GM13977 (cell line): ENCODE data around the gene AP1G2.

Experiments used
- DNase-seq: peaks from one replicate; pipeline ENCODE4 v3.0.0; 2012; ENCODE audit warnings: low spot score
- in situ Hi-C: fragments of 300-500 bp; cut with MboI; formaldehyde crosslinking; loops from one replicate; pipeline ENCODE4 v1.12.0; 2022; ENCODE audit warnings: low sequenced_read_pairs, low pct_unique_long_range_greater_than_20kb, mixed read lengths, inconsistent platforms; ENCODE audit not compliant: unreplicated experiment
- TF ChIP-seq, protein P1 (sequence below): IDR thresholded peaks from 2 replicates; pipeline ENCODE4 v1.5.1; 2012; ENCODE audit warnings: mild to moderate bottlenecking, control low read depth; ENCODE audit not compliant: insufficient read depth; ENCODE audit errors: extremely low read depth, missing control alignments

Gene AP1G2

DNA sequence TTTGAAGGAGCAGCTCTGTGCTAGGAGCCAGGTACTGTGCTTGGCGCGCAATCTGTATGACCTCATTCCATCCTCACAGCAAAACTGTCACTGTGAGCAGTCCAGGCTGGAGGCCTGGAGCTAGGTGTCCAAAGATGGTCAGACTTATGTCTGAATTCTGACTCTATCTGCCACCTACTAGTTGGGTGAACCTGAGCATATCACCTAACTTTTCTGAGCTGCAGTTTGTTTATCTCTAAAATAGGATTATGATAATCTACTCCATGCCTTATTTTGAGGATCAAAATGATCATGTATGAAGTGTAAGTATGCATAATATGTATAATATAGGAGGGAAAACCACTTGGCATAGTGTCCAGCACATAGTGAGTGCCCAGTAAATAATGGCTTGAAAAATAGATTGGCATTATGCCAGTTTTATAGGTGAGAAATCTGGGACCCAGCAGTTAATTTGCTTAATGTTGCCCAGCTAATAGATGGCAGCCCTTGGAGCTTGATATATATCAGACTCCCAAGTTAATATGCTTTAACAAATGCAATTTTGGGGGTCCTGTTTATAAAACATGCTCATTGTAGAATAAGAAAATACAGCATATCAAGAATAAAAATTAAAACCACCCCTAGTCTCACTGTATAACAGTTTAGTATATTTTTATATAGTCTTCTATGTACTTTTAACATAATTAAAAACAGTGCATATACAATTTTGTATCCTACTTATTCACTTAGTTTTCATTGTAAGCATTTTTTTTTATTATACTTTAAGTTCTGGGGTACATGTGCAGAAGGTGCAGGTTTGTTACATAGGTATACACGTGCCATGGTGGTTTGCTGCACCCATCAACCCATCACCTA, 15.5 kb upstream of the AP1G2 start:
- DNase-seq: peak; percentile 18
- in situ Hi-C loops: no loop called here
- TF ChIP-seq, protein P1, sequence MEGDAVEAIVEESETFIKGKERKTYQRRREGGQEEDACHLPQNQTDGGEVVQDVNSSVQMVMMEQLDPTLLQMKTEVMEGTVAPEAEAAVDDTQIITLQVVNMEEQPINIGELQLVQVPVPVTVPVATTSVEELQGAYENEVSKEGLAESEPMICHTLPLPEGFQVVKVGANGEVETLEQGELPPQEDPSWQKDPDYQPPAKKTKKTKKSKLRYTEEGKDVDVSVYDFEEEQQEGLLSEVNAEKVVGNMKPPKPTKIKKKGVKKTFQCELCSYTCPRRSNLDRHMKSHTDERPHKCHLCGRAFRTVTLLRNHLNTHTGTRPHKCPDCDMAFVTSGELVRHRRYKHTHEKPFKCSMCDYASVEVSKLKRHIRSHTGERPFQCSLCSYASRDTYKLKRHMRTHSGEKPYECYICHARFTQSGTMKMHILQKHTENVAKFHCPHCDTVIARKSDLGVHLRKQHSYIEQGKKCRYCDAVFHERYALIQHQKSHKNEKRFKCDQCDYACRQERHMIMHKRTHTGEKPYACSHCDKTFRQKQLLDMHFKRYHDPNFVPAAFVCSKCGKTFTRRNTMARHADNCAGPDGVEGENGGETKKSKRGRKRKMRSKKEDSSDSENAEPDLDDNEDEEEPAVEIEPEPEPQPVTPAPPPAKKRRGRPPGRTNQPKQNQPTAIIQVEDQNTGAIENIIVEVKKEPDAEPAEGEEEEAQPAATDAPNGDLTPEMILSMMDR: no peak

- DNase-seq: no peak
Observed at GRCh38 chr14:23580948-23581281, 13.3 kb upstream of the AP1G2 start.

DNA sequence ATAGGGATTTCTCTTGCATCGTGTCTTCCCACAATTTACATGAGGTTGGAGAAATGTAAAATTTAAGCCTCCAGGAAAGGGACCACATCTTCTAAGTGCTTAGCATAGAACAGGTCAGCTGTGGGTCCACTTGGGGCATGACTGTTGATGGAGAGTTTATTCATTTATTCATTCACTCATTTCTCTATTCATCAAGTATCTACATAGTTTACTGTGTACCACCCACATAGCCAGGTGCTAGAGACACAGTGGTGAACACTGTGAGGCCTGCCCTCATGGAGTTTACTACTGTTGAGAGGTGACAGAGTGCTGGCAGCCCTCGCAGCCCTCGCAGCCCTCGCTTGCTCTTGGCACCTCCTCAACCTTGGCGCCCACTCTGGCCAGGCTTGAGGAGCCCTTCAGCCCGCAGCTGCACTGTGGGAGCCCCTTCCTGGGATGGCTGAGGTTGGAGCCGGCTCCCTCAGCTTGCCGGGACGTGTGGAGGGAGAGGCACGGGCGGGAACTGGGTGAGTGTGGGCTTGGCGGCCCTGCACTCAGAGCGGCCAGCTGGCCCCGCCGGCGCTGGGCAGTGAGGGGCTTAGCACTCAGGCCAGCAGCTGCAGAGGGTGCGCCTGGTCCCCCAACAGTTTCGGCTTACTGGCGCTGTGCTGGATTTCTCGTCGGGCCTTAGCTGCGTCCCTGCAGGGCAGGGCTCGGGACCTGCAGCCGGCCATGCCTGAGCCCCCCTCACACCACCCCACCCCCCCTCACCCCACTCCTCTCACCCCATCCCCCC, 12.7 kb upstream of the AP1G2 start:
- TF ChIP-seq, protein P1: no peak

More at GRCh38 chr14:23580948-23581281, 13.3 kb upstream of the AP1G2 start:
- TF ChIP-seq, protein P1: no peak
- in situ Hi-C loops: no loop called here

GRCh38 chr14:23579739-23580138, 12.1 kb upstream of the AP1G2 start:
- in situ Hi-C loops: no loop called here

More for the DNA sequence above, 12.7 kb upstream of the AP1G2 start:
- in situ Hi-C loops: no loop called here
- no peak for DNase-seq

DNA sequence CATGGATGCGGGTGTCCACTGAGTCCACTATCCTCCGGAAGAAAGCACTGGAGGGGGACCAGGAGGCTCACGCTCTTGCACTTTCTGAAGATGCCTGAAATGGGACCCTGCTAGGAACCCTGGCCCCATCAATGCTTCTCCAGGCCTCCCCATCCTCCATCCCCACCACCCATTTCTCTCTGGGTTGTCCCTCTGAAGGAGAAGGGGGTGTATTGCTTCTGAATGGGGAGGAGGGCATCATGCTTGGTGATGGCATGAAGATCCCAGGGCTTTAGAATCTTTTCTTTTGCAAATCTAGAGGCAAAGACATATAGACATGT, 11.7 kb upstream of the AP1G2 start:
- TF ChIP-seq, protein P1: no peak
- in situ Hi-C loops: no loop called here
- DNase-seq: no peak

More at GRCh38 chr14:23579739-23580138, 12.1 kb upstream of the AP1G2 start:
- no peak for DNase-seq
- TF ChIP-seq, protein P1: no peak

DNA sequence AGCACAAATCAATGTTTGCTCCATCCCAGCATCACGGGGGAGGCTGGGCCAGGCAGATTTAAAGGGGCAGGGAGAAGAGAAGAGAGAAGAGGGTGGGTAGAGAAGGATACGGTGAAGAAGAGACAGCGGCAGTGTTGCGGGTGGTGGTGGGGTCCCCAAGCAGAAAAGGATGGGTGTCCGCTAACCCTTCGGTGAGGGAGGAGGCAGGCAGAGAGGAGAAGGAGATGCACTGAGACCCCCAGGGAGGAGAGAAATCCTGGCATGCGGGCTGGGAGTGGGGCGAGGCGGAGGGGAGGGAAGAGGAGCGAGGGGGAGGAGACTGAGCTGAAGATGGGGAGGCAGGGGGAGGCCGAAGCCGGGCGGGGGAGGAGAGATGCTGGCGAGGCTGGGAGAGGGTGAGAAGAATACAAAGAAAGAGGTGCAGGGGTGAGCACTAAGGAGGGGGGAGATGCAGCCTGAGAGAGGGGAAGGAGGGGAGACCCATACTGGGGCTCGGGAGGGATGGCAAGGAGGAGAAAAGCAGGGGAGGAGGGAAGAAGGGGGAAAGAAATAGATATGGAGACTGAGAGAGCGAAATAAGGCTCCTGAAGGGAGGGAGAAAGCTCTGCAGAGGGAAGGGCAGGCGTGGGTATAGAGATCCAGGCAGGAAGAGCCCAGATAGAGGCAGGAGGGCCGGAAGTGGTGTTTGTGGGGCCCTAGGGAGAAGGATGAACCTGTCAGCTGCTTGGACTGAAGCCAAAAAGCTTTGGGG, 11.1 kb upstream of the AP1G2 start, which contains the start of gene JPH4:
Gene JPH4 (minus strand): TSS at position 231 of the 751 bp plus-strand sequence. CDS start 1,337 bp downstream, outside the sequence.
- no peak for DNase-seq
- in situ Hi-C loops: no loop called here
- TF ChIP-seq, protein P1: no peak
